GM19193 (cell line): ENCODE results near the gene TMEM222.

ENCODE experiments used
- POLR2A ChIP-seq: IDR thresholded peaks from 4 replicates; pipeline ENCODE4 v1.6.1; 2011; ENCODE audit not compliant: insufficient read depth, insufficient read length; ENCODE audit errors: extremely low read depth

TMEM222 gene

DNA sequence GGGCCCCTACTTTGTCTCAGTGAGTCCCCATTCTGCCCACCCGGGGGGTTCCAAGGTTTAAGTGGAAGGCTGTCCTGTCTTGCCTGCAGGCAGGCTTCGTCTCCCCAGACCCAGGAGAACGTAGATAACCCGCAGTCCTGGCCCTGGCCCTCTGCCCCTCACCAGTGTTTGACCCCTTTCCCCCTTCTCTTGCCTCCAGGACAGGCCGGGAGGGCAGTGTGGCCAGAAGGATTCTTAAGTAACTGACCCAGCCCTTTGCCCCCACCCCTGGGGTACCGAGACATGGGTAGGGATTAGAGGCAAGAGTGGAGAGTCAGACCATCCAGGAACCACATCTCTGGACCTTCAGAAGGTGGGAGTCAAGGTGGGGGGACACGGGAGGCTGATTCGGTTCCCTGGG, 8.8 kb downstream of the TMEM222 start:
- TF ChIP-seq POLR2A, result no peak

DNA sequence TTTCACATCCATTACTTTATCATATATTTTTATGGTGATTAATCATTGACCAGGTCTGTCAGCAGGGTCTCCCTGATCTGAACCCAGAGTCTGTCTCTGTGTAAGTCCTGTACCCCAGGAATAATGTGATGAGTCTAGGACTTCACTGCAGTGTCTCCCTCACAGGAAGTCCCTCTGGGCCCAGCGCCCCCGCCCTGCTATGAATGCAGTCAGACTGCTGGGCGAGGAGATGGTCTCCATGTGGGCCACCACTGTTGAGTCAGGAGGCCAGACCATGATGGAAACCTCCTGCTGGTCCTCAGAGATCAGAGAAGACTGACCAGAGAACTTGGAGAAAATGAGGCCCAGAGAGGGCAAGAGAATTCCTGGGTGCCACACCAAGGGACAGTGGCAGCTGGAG, 9.5 kb downstream of the TMEM222 start:
- no peak for TF ChIP-seq POLR2A

DNA sequence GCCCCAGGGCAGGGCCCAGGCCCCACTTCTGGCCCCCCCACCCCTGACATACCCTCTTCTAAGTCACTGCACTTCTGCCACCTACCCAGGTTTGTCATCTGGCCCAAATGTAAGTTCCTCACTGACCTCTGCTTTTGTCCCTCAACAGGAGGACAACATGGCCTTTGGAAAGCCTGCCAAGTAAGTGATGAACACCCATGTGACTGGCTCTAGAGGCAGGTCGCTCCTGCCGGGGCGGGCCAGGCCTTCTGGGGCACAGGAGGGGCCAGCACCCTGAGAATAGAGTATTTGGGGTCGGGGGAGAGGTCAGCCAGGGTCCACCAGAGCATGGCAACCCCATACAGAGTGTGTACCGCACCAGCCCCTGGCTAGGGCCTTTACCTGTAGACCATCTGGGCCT, 10.0 kb downstream of the TMEM222 start:
- TF ChIP-seq POLR2A, result no peak

DNA sequence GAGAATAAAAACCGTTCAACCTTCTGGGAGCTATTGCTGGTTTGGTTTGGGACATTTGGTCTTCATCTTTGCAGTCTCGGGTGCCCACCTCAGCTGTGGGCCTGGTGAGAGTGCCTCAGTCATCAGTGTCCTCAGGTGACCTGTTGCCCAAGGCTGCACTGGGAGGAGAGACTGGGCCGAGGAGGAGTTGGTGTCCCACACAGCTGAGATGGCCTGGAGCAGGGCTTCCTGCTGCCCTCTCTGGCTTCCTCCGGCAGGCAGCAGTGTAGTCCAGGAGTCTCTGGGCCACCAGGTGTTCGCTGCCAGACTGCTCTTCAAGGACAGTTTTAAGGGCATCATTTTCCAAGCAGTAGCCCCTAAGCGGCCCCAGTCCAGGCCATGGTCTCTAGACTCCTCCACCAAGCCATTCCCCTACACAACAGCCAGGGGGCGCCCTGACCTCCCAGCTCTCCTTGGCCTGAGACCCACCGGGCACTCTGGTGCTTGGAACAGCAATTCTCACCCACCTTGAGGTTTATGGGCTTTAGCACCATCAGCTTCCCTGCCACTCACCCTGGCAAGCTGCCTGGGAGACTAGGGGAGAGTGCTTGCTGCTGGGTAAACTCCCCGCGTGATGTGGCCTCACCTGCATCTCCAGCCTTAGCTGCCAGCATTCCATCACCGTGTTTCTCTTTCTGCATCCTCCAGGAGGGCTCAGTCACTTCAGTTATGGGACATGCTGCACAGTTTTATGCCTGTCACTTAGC, 10.7 kb downstream of the TMEM222 start:
- TF ChIP-seq POLR2A, result no peak

DNA sequence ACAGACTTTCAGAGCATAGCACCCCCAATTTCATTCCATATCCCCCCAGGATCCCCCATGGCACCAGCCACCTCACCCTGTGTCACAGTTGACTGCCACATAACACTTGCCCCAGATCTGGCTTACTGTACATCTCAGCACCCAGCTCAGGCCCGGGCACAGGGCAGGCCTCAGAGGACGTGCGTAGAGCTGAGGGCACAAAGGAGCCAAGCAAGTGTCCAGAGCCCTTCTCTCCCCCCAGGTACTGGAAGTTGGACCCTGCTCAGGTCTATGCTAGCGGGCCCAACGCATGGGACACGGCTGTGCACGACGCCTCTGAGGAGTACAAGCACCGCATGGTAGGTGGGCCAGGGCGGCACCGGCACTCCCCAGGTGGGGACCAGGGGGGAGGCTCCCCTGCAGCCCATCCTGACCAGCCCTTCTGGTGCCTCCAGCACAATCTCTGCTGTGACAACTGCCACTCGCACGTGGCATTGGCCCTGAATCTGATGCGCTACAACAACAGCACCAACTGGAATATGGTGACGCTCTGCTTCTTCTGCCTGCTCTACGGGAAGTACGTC, 11.8 kb downstream of the TMEM222 start:
- no peak for TF ChIP-seq POLR2A

DNA sequence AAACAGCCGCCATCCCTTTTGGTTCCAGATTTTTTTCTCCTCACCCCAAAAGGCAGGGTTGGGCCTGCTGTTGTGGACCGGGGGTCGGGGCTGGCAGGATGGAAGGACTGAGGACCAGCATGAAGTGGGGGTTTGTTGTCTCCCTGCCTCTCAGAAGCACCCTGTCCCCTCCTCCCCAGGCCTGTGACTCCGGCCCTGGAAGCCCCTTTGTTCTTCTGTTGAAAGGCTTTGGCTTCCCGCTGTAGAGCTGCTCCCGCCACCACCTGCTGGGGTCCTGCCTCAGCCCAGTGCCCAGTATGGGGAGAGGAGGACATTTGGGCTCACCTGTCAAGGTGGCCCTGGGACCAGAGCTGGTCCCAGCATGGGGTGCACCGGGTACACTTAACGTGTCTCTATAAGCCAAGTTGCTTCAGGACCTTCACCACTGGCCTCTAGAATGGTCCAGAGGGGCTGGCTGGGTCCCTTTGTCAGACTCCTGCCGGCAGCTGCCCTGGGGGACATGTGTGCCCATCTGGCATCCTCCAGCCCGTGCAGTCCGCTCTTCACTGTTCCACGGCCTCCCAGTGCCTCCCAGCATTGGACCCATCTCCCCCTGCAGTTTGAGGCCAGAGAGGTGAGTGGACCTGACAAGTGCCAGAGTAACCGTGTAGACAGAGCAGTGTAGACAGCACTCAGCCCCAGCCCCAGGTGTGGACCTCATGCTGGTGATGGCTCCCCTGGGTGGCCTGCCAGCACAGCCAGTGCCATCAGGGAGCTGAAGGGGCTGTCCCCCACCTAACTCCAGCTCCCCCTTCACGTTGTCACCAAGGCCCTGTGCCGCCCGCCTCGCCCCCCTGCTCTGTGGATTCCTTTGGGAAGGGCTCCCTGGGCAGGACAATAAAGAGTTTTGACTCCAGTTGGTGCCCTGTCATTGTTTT, 13.8 kb downstream of the TMEM222 start:
- no peak for TF ChIP-seq POLR2A

DNA sequence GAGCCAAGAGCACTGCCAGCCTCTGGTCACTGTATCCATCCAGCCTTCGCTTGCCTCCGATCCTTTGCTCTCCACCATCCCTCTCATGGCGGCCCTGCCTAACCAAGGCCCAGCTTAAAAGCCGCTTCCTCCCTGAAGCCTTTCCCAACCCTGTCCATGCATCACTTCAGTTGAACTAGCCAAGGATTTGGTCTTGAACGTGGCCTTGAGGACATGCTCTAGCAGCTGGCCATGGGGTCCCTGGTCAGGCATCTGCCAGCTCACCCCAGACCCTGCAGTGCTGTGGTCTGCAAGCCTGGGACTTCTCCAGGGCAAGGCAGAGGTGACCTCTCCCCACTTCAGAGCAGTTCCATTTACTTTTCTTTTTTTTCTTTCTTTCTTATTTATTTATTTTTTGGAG, 14.8 kb downstream of the TMEM222 start:
- no peak for TF ChIP-seq POLR2A

DNA sequence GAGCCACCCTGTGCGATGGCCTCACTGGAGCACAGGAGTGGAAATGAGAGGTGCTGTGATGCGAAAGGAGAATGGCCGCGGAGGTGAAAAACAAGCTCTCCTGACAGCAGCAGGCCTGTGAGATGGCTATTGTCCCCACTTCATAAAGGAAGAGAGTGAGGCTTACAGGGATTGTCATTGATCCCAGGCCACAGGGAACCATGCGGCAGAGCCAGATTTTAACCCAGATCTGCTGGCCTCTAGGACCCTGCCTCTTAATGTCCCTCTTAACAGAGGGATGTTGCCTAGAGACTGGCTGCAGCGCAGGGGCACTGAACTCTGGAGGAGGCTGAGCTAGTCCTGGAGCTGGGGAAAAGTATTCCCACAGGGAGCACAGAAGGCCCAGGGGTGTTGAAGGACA, 16.8 kb downstream of the TMEM222 start:
- no peak for TF ChIP-seq POLR2A

DNA sequence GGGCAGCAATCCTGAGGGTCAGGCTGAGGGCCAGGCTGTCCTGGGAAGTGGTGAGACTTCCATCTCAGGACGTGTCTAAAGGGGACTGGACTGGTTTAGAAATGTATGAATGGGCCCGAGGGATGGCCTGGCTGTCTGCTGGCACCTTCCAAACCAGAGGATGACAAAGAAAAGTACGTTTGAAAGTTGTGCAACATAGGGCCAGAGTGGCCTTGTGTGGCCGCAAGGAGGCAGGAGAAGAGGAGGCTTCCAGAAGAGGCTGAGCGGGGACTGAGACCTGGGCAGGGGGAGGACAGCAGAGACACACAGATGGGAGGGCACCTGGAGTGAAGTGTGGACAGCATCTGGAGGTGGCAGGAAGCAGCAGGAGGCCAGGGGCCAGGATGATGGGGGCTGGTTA, 17.2 kb downstream of the TMEM222 start:
- TF ChIP-seq POLR2A, result no peak

DNA sequence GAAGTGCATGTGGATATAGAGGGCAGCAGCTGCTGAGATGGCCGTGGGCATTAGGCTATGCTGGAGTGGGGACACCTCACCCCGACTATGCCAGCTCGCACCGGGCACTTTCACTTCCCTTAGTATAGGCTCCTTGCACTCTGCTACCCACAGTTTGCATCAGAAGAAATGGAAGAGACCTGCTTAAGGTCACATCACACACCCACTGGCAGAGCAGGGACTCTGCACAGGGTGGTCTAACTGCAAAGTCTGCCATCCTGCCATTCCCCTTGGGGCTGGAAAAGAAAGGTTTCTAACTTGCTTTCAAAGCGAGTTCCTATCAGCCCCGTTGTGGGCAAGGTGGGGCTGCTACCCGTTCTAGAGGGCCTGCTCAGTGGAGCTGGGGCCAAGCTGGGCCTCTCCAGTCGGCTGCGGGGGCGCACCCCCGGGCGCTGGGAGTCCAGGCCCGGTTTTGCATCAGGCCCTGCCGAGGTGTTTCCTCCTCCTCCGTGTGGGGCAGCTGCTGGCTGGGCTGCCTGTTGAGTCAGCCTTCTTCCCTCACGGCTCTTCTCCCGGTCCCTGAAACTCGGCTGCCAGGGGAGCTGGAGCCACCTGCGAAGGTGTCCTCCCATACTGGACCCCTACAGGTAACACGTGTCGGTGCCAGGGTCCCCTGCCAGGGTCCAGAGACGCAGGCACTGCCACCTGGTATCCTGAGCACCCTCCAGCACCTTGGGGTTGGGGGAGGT, 19.7 kb downstream of the TMEM222 start, which contains the start of gene SYTL1:
Gene SYTL1 (plus strand): TSS at position 498 of the 728 bp plus-strand sequence. CDS start 3,313 bp downstream, outside the sequence.
- peak; percentile 45 for TF ChIP-seq POLR2A

DNA sequence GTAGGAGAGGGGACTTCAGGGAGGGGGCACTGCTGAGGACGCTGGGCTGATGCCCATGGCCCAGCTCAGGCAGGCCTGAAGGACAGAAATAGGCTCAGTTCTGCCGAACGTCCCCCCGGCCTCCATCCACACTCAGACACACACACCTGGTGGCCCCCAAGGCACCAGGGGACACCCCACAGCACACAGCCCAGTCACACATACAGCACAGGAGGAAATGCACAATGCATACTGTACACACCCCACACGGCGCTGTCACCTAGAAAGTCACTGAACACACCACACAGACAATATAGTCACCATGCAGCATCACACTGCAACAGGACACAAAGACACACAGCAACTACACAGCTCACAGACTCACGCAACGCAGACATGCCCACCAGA, 20.4 kb downstream of the TMEM222 start:
- no peak for TF ChIP-seq POLR2A

DNA sequence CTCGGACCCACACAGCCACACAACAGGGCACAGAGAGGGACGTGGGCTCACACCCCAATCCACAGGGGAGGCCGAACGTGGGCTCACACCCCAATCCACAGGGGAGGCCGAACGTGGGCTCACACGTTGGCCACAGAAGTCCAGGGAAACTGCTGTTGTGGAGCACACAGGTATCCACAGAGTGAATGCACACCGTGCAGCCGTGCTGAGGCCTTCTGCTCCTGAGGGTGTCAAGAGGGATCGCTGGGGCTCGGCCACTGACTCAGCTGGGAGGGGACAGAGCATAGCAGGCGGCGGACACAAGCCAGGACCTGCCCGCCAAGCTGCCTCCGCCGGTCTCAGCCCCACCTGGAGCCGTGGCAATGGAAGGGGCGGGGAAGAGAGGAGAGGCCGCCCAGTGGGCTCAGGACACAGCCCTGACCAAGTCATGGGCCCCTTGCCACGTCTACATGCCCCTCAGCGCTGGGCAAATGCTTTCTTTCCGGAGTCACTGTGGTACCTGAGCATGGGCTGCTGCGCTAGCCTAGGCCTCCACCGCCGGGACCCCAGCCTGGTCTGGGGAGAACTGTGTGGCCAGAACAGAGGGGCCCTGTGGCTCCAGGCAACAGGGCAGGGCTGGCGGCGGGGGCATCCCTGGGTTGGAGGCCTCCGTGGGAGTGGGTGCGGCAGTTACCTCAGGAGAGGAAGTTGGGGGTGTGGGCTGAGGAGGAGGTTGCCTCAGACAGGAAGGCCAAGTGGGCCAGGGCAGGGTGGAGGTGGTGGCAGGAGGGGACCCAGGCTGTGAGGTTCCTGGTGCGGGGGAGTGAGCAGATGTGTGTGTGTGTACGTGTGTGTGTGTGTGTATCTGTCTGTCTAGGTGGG, 21.0 kb downstream of the TMEM222 start:
- peak; percentile 46 for TF ChIP-seq POLR2A

DNA sequence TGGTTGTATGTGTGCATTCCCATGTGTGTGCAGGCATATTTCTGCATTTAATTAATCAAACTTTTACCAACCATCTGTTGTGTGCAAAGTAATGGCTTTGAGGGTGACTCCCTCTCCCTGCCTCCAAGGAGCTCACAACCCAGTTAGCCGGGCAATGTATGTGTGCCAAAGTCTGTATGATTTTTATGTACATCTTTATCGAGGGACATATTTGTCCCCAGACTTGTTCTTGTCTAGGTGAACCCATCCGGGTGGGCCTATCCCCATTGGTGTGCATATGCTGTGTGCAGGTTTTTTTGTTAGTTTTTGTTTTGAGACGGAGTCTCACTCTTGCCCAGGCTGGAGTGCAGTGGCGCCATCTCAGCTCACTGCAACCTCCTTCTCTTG, 21.7 kb downstream of the TMEM222 start:
- TF ChIP-seq POLR2A, result no peak

DNA sequence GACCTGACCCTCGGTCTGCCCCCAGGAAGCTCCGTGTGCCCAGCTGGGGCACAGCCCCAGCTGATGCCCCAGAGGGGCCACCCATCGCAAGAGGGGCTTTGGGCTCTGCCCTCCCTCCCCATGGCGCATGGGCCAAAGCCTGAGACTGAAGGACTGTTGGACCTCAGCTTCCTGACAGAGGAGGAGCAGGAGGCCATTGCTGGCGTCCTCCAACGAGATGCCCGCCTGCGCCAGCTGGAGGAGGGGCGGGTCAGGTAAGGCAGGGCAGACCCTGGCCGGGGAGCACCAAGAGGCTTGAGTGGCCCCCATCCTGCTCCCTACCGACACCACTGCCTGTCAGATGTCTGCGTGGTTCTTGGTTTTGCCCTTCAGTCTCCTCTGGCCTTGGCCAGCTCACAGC, 23.3 kb downstream of the TMEM222 start:
- no peak for TF ChIP-seq POLR2A

DNA sequence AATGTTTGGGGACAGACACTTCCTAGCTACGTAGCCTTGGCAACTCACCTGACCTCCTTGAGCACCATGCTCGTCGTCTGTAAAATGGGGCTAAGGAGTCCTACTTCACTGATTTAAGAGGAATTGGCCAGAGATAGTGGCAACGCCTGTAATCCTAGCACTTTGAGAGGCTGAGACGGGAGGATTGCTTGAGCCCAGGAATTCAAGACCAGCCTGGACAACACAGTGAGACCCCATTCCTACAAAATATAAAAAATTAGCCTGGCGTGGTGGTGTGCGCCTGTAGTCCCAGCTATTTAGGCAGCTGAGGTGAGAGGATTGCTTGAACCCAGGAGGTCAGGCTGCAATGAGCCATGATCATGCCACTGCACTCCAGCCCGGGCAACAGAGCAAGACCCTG, 24.4 kb downstream of the TMEM222 start:
- TF ChIP-seq POLR2A, result no peak
